ENCODE measurements around the gene VPS41.

The VPS41 gene

DNA sequence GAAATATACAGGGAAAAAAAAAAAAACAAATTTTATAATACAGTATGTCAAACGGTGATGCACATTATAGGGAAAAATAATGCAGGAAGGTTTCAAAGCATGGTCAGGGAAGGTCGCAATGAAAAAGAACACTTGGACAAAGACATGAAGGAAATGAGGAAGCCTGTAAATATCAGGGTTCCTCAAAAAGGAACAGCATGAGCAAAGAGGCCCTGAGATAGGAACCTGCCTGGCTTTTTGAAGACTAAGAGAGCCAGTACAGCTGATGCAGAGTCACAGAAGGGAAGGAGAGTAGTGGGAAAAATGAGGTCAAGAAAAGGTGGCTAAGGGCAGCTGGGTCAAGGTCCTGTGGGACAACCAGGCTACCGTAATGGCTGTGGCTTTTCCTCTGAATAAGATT lies 1.9 kb downstream of the VPS41 start:
- Histone ChIP-seq H3K9me3 (replicated peaks; ENCODE audit: insufficient read depth, low read length) (no peaks in the 10 kb centered on the region), H2AFZ (ENCODE audit: low read length) (no peak overlapping the region), H3K4me1 (ENCODE audit: low read length) (peaks cover 24% of the 10 kb centered on the region), H3K36me3 (replicated peaks; ENCODE audit: insufficient read depth, low read length) (no peaks in the 10 kb centered on the region), H3K9me2 (replicated peaks; ENCODE audit: insufficient read depth, low read length) (no peaks in the 10 kb centered on the region), H3K27ac (ENCODE audit: low read length) (no peak overlapping the region), H3K4me2 (ENCODE audit: low read depth, low read length) (no peak overlapping the region), H3K27me3 (replicated peaks; ENCODE audit: insufficient read depth, low read length) (no peaks in the 10 kb centered on the region), H3F3A (ENCODE audit: insufficient read depth, low read length) (peaks cover 6% of the 10 kb centered on the region), H3K79me2 (ENCODE audit: low read length) (peaks cover 58% of the 10 kb centered on the region), H4K20me1 (ENCODE audit: insufficient read depth, low read length) (no peaks in the 10 kb centered on the region), H3K9ac (ENCODE audit: low read length) (no peak overlapping the region), H3K4me3 (ENCODE audit: low read length) (no peak overlapping the region)
- no peak for DNase-seq
- TF ChIP-seq, protein P1, sequence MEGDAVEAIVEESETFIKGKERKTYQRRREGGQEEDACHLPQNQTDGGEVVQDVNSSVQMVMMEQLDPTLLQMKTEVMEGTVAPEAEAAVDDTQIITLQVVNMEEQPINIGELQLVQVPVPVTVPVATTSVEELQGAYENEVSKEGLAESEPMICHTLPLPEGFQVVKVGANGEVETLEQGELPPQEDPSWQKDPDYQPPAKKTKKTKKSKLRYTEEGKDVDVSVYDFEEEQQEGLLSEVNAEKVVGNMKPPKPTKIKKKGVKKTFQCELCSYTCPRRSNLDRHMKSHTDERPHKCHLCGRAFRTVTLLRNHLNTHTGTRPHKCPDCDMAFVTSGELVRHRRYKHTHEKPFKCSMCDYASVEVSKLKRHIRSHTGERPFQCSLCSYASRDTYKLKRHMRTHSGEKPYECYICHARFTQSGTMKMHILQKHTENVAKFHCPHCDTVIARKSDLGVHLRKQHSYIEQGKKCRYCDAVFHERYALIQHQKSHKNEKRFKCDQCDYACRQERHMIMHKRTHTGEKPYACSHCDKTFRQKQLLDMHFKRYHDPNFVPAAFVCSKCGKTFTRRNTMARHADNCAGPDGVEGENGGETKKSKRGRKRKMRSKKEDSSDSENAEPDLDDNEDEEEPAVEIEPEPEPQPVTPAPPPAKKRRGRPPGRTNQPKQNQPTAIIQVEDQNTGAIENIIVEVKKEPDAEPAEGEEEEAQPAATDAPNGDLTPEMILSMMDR (IDR thresholded peaks at IDR 0.05; ENCODE audit: low read length) = no peak
- TF ChIP-seq EZH2 (optimal IDR thresholded peaks at IDR 0.05; ENCODE audit: low read depth, low read length) (no peak), EZH2phosphoT487 (IDR thresholded peaks at IDR 0.05; ENCODE audit: low read length) (no peak)

DNA sequence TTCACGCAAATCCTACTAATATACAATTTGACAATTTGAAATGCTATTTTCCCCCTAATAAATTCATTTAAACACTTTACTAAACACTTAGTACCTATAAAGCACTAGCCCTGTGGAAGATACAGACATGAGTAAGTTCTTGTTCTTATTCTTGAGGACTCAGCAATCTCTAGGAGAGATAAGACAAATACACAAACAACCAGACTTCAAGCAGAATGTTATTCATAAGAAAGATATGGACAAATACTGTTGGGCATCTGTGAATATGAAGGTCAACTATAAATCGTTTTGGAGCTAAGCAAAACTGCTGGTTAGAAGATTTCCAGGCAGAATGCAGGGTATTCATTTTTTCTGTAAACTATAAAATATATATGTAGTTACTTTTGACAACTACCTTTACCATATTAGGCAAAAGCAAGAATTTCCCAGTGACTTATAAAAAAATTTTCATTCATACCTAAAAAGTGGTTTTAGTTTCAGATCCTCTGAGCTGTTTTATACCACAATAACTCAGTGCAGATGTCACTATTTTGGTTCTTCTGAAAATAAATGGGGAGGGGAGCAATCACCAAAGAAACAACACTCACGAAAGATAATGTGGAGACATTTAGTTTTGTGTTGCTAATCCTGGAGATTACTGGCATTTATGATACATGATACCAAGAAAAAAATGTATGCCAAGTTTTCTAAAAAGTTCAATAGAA lies 3.8 kb downstream of the VPS41 start:
- Histone ChIP-seq H3K27me3 (replicated peaks; ENCODE audit: insufficient read depth, low read length) (no peaks in the 10 kb centered on the region), H3K9ac (ENCODE audit: low read length) (no peak overlapping the region), H3K9me2 (replicated peaks; ENCODE audit: insufficient read depth, low read length) (no peaks in the 10 kb centered on the region), H3K36me3 (replicated peaks; ENCODE audit: insufficient read depth, low read length) (no peaks in the 10 kb centered on the region), H3K4me1 (ENCODE audit: low read length) (peaks cover 24% of the 10 kb centered on the region), H3K27ac (ENCODE audit: low read length) (peak overlapping the region; percentile 58), H3F3A (ENCODE audit: insufficient read depth, low read length) (peaks cover 6% of the 10 kb centered on the region), H3K4me2 (ENCODE audit: low read depth, low read length) (peak overlapping the region; percentile 57; the same call in 1 of the 2 replicates), H4K20me1 (ENCODE audit: insufficient read depth, low read length) (no peaks in the 10 kb centered on the region), H3K4me3 (ENCODE audit: low read length) (no peak overlapping the region; the same call in 1 of the 2 replicates), H3K9me3 (replicated peaks; ENCODE audit: insufficient read depth, low read length) (no peaks in the 10 kb centered on the region), H3K79me2 (ENCODE audit: low read length) (peaks cover 68% of the 10 kb centered on the region), H2AFZ (ENCODE audit: low read length) (no peak overlapping the region)
- TF ChIP-seq EZH2phosphoT487 (IDR thresholded peaks at IDR 0.05; ENCODE audit: low read length) = no peak
- TF ChIP-seq EZH2 (optimal IDR thresholded peaks at IDR 0.05; ENCODE audit: low read depth, low read length) = no peak
- TF ChIP-seq, protein P1 (IDR thresholded peaks at IDR 0.05; ENCODE audit: low read length) = no peak
- peak; percentile 52 for DNase-seq

DNA sequence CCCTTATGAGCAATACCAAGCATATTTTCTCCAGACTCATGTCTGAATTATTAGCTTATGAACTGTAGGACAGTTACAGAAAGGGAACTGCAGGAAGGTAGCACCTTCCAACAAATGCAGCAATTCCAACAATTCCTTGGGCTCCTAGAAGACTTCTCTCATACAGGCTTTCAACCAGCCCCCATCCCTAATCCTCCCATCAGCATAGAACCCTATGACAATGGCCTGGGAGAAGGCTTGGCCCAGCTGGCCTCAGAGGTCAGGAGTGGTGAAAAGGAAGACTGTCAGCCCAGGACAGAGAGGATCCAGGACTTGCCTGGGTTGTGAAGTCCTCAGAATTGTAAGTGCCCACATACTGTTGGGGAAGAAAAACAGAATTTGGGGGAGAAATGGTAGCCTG lies 5.9 kb downstream of the VPS41 start:
- no peaks in the 10 kb centered on the region for H4K20me1 ChIP-seq (ENCODE audit: insufficient read depth, low read length)
- no peaks in the 10 kb centered on the region for H3K27me3 ChIP-seq (replicated peaks; ENCODE audit: insufficient read depth, low read length)
- no peaks in the 10 kb centered on the region for H3K36me3 ChIP-seq (replicated peaks; ENCODE audit: insufficient read depth, low read length)
- no peak overlapping the region for H3K4me2 ChIP-seq (ENCODE audit: low read depth, low read length)
- H3K4me3 ChIP-seq (ENCODE audit: low read length) = no peak overlapping the region
- no peak for DNase-seq
- peaks cover 24% of the 10 kb centered on the region for H3K4me1 ChIP-seq (ENCODE audit: low read length)
- peaks cover 69% of the 10 kb centered on the region for H3K79me2 ChIP-seq (ENCODE audit: low read length)
- H3K9me3 ChIP-seq (replicated peaks; ENCODE audit: insufficient read depth, low read length) = no peaks in the 10 kb centered on the region
- no peak overlapping the region for H3K27ac ChIP-seq (ENCODE audit: low read length)
- no peak overlapping the region for H3K9ac ChIP-seq (ENCODE audit: low read length)
- TF ChIP-seq EZH2phosphoT487 (IDR thresholded peaks at IDR 0.05; ENCODE audit: low read length) (no peak), EZH2 (optimal IDR thresholded peaks at IDR 0.05; ENCODE audit: low read depth, low read length) (no peak)
- TF ChIP-seq, protein P1 (IDR thresholded peaks at IDR 0.05; ENCODE audit: low read length) = no peak
- no peak overlapping the region for H2AFZ ChIP-seq (ENCODE audit: low read length)
- H3F3A ChIP-seq (ENCODE audit: insufficient read depth, low read length) = peaks cover 6% of the 10 kb centered on the region
- H3K9me2 ChIP-seq (replicated peaks; ENCODE audit: insufficient read depth, low read length) = no peaks in the 10 kb centered on the region

All from MM.1S (cell line).